ENCODE measurements around the gene CNGA3.
"Not testable (repeated sequence)": the region's sequence is repeated elsewhere in the genome, so short reads cannot be mapped to it uniquely, and the experiment has no call there.

Gene CNGA3

DNA sequence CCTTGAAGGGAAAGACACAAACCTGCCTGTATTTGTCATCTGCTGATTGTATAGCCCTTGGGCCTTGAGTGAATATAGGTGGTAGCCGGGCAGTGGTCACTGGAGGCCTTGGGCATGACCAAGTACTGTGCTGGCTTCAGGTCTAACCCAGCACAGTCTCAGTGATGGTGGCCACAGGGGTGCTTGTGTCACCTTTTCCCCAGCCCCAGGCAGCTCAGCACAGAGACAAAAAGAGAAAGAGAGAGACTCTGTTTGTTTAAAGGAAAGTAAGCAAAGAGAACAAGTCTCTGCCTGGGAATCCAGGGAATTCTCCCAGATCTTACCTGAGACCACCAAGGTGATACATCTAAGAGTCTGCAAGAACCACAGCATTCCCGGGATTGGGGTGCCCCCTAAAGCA is 59.0 kb downstream of the CNGA3 start:
- no peak for DNase-seq

DNA sequence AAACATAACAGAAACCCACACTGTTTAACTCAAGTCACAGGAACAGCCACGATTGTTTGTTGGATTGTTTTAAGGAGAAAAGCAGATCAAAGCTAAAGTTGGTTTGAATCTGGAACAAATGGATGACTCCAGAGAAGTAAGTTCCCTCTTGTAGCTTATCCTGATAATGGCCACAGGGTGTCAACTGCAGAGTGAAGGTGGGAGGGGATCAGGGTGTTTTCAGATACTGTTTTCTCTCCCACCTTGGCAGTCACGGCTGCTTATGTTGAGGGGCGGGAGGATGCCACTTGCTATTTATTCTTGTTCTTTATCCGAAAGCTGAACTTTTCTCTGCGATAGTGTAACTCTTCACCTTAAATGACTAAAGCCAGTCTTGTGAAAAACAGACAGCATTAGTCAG is 61.9 kb downstream of the CNGA3 start:
- DNase-seq, result no peak

DNA sequence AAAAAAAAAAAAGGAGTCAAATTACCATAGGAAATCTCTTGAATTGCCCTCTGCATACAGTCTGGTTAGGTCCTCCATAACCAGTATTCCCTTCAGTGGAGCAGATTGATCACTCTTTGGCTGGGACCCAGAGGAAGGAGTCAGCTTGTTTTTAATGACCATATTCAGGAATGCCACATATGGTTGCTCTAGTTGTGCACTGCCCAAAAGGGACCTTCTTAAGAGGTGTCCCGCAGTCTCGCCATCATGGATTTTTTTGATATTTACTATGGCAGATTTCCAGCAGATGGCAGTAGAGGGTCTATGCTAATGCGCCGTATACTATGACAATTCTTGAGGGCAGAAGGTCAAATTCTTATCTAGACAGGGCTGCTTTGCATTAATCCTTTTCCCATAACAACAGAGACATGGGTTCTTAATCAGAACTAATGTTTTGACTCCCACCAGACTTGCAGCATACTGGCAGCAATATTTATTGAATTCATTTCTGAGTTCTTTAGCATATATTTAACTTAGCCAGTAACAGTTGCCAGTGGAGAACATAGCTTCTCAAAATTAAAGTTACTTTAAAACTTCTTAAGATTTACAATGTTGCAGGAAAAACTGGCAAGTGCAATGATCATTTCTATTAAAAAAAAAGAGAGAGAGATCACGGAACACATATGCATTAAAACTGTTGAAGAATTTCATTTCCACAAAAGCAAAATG is 66.6 kb downstream of the CNGA3 start:
- peak; percentile 34 for DNase-seq

DNA sequence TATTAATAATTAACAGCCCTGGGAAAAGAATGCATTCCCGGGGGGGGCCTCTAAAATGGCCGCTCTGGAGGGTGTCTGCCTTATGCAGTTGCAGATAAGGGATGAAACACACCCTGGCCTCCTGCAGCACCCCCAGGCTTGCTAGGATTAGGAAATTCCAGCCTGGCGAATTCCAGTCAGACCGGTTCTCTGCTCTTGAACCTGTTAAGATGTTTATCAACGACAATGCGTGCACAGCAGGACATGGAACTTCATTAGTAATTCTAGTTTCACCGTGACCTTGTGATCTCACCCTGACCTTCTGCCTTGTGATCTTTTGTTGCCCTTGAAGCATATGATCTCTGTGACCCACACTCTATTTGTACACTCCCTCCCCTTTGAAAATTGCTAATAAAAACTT is 68.0 kb downstream of the CNGA3 start:
- DNase-seq, result not testable (repeated sequence)

DNA sequence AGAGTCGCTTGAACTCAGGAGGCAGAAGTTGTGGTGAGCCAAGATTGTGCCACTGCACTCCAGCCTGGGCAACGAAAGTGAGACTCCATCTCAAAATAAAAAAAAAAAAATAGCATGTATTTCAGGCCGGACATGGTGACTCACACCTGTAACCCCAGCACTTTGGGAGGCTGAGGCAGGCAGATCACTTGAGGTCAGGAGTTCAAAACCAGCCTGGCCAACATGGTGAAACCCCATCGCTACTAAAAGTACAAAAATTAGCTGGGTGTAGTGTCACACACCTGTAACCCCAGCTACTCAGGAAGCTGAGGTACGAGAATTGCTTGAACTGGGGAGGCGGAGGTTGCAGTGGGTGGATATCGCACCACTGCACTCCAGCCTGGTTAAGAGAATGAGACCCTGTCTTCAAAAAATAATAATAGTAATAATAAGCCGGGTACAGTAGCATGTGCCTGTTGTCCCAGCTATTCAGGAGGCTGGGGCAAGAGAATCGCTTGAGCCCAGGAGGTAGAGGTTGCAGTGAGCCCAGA is 69.5 kb downstream of the CNGA3 start:
- not testable (repeated sequence) for DNase-seq

DNA sequence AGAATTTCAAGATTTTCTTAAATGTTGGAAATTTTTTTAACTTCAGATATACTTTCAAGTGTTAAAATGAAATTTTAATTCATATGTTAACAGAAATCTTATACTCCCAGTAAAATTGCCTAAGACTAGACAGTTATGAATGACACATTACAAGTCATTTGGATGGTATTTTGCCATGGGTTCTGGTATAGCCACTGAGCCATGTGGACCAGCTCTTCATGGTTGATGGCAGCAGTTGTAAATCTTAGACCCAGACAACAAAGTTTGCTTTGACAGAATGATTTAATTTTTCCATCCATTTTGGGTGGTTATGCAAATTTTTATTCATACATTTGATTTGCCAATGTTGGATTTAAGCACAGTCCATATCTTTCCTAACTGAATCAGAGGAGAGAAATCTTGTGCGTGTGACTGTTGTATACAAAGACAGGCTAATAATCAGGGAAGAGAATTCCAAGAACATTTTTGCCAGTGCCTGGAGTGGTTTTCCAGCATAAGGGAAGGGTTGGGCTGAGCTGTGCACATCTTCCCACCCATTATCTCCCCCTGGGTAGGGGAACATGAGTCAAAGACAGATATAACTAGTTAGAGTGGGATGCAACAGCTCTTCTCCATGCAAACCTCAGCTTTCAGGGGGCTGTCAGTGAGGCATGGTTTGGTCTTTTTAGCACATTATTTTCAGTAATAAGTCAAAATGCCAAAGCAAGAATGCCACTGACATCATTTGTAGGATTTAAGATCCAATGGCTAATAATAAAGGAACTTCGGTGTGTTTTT is 70.3 kb downstream of the CNGA3 start:
- DNase-seq, result no peak

DNA sequence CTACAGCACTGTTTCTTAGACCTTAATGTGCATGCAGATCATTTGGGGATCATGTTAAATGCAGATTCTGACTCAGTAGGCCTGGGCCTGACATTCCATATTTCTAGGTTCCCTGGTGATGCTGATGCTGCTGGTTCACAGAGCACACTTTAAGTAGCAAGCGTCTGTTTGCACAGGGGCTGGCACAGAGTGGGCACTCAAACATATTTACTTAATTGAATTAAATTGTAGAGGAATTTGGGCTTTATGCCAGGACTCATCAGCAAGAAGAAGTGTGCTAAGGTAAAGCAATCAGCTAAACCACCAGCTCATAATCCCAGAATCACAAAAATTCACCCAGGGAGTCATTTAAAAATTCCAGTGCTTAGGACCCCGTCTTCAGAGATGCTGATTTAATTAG is 73.3 kb downstream of the CNGA3 start:
- DNase-seq, result no peak

DNA sequence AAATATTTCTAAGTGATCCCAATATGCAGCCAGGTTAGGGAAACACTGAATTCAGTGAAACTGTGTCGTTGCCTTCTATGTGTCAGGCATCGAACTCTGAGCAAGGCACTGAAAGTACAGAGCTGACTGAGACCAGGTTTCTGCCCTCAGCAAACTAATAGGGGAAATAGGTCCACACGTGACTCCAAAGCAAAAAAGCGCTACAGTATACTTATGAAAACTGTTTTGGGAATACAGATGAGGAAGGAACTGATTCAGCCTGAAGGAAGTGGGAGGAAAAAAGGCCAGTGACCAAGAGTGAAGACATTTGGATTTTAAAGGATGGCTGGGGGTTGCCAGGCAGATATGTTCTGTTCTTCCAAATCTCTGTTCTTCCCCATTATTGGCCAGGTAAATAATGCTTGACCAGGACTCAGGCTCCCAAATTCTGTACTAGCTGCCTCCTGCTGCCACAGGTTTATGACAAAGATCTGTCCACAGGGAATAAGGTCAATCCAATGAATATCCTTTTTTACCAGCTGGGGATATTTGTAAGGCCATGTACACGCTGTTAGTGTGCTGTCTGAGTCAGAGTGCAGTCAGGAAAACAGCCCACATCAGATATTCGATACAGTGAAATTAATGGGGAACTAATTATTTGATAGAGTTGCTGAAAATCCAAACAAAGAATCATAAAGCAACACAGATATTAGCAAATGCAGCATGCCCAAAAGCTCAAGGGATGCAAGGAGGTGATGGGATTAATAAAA is 73.9 kb downstream of the CNGA3 start:
- no peak for DNase-seq

DNA sequence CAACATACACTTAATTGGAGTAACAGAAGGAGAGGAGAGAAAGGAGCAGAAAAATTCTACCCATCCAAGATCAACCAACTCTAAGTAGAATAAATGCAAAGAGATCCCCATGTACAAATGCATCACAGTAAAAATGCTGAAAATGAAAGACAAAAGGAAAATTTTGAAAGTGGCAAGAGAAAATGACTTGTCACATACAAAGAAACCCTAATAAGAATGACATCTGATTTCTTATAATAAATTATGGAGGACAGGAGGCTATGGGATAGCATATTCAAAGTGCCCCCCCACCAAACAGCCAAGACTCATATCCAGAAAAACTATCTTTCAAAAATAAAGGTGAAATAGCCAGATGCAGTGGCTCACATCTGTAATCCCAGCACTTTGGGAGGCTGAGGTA is 76.2 kb downstream of the CNGA3 start:
- no peak for DNase-seq

DNA sequence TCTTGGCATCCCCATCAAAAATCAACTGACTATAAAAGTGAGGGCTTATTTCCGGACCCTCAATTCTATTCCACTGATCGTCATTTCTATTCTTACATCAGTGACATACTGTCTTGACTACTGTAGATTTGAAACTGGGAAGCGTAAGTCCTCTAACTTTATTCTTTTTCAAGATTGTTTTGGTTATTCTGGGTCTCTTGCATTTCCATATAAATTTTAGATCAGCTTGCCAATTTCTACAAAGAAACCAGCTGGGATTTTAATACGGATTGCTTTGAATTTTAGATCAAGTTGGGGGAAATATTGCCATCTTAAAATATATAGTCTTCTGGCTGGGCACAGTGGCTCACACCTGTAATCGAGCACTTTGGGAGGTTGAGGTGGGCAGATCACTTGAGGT is 80.5 kb downstream of the CNGA3 start:
- DNase-seq, result no peak

DNA sequence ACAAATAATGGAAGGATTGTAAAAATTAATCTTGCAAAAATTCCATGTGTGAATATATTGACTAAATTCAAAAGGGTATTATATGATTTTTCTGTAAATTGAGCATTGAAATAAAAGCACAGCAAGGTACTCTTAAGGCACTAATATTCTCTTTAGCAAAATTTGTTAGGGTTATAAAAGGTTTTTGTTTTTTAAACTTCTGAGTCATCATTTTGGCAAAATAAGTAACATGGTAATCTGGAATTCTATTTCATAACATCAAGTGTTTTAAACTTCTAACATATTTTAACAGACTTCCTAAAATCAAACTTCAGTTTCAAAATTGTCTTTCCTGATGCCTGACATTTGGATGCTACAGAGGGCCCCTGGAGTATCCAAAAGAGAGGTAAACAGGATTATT is 85.9 kb downstream of the CNGA3 start:
- no peak for DNase-seq

DNA sequence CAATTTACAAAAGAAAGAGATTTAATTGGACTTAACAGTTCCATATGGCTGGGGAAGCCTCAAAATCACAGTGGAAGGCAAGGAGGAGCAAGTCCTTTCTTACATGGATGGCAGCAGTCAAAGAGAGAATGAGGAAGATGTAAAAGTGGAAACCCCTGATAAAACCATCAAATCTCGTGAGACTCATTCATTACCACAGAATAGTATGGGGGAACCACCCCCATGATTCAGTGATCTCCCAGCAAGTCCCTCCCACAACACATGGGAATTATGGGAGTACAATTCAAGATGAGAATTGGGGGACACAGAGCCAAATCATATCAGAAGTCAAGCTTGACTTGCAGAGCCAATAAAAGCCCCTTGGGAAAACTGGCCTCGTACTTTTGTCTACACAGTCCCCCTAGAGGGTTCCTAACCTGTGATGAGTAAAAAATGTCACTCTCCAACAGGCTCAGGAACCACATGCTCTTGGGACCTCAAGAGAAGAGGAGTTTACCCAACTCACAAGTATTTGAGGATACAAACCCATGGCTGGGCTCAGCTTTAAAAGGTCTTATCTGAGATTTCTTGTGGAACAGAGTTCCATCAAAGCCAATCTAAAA is 87.2 kb downstream of the CNGA3 start:
- no peak for DNase-seq

DNA sequence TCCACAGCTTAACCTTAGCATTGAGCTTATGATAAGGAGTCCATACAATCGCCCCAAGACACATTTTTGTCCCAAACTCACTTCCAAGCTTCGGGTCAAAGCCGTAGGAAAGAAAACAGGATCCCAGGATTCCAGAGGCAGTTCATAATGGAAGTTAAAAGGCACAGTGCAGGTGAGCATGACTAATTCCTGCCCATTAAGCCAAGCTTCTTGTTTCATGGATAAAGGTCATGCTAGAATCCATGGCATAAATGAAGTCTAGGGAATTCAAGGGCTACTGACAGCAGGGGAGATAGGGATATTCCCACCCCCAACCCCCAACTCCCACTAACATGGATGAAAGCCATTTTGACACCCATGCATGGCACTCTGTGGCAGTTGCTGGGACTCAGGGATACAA is 88.2 kb downstream of the CNGA3 start:
- DNase-seq, result no peak

DNA sequence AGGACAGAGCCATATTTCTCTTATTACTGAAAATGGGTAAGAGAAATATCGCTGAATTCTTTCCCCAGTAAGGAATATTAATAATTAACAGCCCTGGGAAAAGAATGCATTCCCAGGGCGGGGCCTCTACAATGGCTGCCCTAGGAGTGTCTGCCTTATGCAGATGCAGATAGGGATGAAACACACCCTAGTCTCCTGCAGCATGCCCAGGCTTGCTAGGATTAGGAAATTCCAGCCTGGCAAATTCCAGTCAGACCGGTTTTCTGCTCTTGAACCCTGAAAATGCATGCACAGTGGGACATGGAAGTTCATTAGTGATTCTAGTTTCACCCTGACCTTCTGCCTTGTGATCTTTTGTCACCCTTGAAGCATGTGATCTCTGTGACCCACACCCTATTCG is 89.4 kb downstream of the CNGA3 start:
- DNase-seq, result not testable (repeated sequence)

DNA sequence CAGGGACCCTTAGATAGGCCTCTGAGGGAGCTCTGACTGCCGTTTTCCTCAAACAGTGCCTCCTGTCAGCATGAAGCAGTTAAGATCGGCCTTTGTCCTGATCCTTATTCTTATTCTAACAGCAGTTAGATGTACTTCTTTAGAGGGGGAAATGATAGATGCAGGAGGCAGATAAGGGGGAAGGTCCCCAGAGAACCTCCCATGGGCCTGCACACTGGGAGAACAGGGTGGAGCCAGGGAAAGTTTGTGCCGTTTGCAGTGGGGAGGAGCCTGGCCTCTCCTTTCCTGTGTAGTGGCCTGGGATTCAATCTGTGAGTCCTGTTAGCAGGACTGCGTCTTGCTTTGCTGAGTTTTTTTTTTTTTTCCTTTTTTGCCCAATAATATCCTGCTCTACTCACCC is 90.5 kb downstream of the CNGA3 start:
- no peak for DNase-seq

DNA sequence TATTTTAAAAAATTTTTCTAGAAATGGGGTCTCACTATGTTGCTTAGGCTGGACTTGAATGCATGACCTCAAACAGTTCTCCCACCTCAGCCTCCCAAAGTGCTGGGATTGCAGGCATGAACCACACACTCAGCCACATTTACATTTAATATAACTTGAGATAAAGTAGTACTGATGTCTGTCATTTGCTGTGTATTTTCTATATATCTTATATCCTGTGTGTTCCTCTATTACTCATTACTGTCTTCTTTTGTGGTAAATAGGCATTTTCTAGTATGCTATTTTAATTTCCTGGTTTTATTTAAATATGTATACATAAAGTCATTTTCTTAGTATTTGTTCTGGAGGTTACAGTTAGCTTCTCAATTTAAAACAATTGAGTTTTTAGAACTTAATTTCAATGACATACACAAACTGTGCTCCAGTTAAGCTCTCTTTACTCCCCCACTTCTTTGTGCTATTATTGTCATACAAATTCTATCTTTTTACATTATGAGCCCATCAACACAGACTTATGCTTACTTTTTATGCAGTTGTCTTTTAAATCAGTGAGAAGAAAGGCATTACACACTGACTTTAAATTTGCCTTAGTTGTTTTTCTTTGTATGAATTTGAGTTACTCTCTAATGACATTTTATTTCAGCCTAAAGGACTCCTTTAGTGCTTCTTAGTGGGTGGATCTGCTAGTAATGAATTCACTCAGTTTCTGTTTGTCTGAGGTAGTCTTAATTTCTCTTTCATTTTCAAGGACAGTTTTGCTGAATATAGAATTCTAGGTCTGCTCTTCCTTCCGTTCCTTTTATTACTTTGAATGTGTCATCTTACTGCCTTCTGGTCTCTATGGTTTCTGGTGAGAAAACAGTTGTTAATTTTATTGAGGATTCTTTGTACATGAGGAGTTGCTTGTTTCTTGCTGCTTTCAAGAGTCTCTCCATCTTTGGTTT is 92.2 kb downstream of the CNGA3 start:
- no peak for DNase-seq

DNA sequence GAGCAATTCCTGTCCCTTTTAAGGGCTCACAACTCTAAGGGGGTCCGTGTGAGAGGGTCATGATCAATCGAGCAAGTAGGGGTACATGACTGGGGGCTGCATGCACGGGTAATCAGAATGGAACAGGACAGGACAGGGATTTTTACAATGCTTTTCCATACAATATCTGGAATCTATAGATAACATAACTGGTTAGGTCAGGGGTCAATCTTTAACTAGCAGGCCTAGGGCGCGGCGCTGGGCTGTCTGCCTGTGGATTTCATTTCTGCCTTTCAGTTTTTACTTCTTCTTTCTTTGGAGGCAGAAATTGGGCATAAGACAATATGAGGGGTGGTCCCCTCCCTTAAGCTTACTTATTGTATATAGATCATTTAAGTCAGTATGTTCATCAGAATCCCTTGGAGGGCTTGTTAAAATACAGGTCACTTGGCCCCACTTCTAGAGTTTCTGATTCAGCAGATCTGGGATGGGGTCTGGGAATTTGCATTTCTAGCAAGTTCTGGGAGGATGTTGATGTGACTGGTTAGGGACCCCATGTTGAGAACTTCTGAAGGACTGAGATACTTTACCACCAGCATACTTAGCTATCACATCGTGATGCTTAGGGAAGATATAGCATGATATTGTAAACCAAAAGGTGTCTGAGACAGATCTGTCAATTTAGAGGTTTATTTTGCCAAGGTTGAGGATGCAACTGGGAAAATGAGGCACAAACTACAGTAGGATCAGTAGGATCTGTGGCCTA is 95.6 kb downstream of the CNGA3 start:
- DNase-seq, result no peak

DNA sequence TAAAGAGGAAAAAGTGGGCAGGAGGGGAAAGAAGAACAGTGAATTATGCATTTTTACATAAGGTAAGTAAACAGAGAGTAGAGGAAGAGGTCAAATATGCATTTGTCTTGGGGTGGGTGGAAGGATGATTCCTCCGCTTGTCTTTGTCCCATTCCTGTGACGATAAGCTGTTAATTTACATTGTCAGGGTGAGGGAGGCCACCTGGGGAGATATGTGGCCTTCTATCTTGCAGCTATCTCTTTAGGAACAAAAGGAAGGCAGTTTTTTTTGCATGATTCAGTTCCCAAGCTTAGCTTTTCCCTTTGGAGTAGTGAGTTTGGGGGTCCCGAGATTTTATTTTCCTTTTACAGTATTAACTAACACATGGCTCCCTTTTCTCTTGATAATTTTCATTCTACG is 96.2 kb downstream of the CNGA3 start:
- DNase-seq, result no peak

DNA sequence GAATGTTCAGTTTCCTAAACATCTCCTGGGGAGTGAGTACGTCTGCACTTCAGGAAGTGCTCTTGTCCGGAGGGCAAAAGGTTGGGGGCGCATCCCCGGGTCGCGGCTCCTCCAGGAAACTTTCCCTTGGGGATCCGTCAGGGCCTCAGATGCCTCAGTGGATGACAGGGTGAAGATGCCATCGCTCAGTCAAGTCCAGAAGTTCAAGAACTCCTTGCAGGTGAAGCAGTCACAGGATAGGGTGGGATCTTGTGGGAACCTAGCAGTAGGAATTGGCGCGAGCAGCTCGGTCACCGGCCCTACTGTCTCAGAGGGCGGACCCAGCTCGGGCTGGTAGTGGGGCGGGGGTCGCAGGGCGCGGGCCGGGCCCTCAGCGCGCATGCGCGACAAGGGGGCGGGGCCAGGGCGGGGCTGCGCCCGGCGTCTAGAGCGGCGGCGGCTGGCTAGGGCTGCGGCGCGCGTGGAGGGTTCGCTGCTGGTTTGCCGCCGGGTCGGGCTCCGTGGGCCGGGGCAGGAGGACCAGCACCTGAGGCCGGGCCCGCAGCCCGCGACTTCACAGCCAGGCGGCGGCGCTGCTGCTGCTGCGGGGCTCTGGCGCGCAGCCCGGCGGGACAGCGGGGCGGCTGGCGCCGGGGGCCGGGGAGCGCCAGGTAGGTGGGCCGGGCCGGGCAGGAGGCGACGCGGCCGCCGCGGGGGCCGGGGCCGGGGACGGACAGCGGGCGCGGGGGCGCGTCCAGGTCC is 98.3 kb downstream of the CNGA3 start, which contains the start of gene INPP4A:
Gene INPP4A, plus strand, starts transcription at position 423 of the 741 bp plus-strand sequence. CDS start 75,191 bp downstream, outside the sequence.
- DNase-seq, result peak; percentile 87

DNA sequence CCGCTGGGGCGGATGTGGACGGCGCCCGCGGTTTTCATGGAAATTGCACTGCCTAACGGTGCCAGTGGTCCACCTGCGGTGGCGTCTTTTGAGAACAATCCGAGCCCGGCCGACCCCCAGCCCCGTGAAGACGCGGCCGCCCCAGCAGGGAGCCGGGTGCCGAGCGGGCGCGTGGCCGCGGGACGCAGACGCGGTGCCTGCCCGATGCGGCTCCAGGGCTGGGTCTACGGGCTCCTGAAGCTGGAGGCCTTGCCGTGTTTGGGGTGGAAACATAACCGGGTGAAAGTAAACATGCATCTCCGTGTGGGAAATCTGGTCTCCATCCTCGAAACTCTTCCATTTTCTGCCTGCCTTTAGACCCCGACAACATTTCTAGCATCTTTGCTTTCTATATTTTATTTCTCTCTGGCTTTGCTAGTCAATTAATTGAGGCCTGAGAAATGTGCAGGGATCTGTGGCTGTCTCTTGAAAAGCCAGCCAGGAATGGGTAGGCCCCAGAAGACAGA is 99.0 kb downstream of the CNGA3 start:
- peak; percentile 54 for DNase-seq
